NCI-H2196 treated with DMSO at 0.1 percent for 48 hours (cell line): Measurements from ENCODE around the gene TRERF1.
"Not testable (repeated sequence)": the region's sequence is repeated elsewhere in the genome, so short reads cannot be mapped to it uniquely, and the experiment has no call there.

Experiments used
- DNase-seq: peaks from one replicate; lab custom pipeline; 2025; ENCODE audit not compliant: unreplicated experiment; lab: John Stamatoyannopoulos, UW

The TRERF1 gene

GRCh38 chr6:42199106-42199981, 252.4 kb downstream of the TRERF1 start:
- DNase-seq = no peak

- DNase-seq = no peak
These were observed 254.0 kb downstream of the TRERF1 start for GRCh38 chr6:42197555-42198362.

GRCh38 chr6:42195415-42195814, 256.3 kb downstream of the TRERF1 start:
- DNase-seq = no peak

GRCh38 chr6:42194056-42194455, 257.7 kb downstream of the TRERF1 start:
- no peak for DNase-seq

GRCh38 chr6:42193491-42193894, 258.2 kb downstream of the TRERF1 start:
- DNase-seq = no peak

GRCh38 chr6:42192385-42192784, 259.3 kb downstream of the TRERF1 start:
- not testable (repeated sequence) for DNase-seq

- DNase-seq = no peak
These were observed 261.1 kb downstream of the TRERF1 start for GRCh38 chr6:42190554-42191183.

- no peak for DNase-seq
These were observed 263.3 kb downstream of the TRERF1 start for GRCh38 chr6:42188406-42188805.

GRCh38 chr6:42185597-42185996, 266.1 kb downstream of the TRERF1 start:
- DNase-seq = no peak

- DNase-seq = no peak
These were observed 267.3 kb downstream of the TRERF1 start for GRCh38 chr6:42184475-42184874.

- no peak for DNase-seq
These were observed 269.6 kb downstream of the TRERF1 start for GRCh38 chr6:42182101-42182500.

- no peak for DNase-seq
These were observed 271.8 kb downstream of the TRERF1 start for GRCh38 chr6:42179945-42180313.

- no peak for DNase-seq
These were observed 272.3 kb downstream of the TRERF1 start for GRCh38 chr6:42179261-42179944.

- DNase-seq = no peak
These were observed 274.0 kb downstream of the TRERF1 start for GRCh38 chr6:42177514-42178364.

GRCh38 chr6:42176981-42177380, 274.7 kb downstream of the TRERF1 start:
- no peak for DNase-seq

- DNase-seq = no peak
These were observed 275.9 kb downstream of the TRERF1 start for GRCh38 chr6:42175860-42176259.
